ENCODE data around the gene KIF1B. TPM values are rescaled to one million over a fixed set of nuclear protein-coding genes. Genes with fewer than 3 reads are reported as not detected.
"Not testable (repeated sequence)": the region's sequence is repeated elsewhere in the genome, so short reads cannot be mapped to it uniquely, and the experiment has no call there.

The KIF1B gene
- total and polyA plus RNA-seq, 7 donors: 31.8 to 391 (median 326) TPM

- peaks cover 0 to 71% of the 10 kb centered on the region in 2 donors for H3K36me3 ChIP-seq (ENCODE audit: insufficient read depth in 1 of 2, low read depth in 1 of 2)
- H3K27ac ChIP-seq: no peak overlapping the region
- H3K27me3 ChIP-seq (ENCODE audit: insufficient read depth in 3 of 3, low read length in 2 of 3): no peaks in the 10 kb centered on the region
- no peaks in the 10 kb centered on the region for H3K4me1 ChIP-seq
- no peak for DNase-seq
- ATAC-seq: no peak
- 92 to 96% (median 94%) methylated on average over 10 of the region's 10 CpGs for WGBS, 3 donors
- H3K4me3 ChIP-seq: no peak overlapping the region
- TF ChIP-seq, protein P1, sequence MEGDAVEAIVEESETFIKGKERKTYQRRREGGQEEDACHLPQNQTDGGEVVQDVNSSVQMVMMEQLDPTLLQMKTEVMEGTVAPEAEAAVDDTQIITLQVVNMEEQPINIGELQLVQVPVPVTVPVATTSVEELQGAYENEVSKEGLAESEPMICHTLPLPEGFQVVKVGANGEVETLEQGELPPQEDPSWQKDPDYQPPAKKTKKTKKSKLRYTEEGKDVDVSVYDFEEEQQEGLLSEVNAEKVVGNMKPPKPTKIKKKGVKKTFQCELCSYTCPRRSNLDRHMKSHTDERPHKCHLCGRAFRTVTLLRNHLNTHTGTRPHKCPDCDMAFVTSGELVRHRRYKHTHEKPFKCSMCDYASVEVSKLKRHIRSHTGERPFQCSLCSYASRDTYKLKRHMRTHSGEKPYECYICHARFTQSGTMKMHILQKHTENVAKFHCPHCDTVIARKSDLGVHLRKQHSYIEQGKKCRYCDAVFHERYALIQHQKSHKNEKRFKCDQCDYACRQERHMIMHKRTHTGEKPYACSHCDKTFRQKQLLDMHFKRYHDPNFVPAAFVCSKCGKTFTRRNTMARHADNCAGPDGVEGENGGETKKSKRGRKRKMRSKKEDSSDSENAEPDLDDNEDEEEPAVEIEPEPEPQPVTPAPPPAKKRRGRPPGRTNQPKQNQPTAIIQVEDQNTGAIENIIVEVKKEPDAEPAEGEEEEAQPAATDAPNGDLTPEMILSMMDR (IDR thresholded peaks at IDR 0.05): no peak
- intact Hi-C loops (cut with DNase I): no loop called here
- no peaks in the 10 kb centered on the region for H3K9me3 ChIP-seq
Observed at GRCh38 chr1:10361515-10361914, 151.1 kb downstream of the KIF1B start.

- TF ChIP-seq, protein P1 (IDR thresholded peaks at IDR 0.05): no peak
- 77 to 84% (median 81%) methylated on average over 6 of the region's 6 CpGs for WGBS, 3 donors
Observed at GRCh38 chr1:10368194-10368593, 157.8 kb downstream of the KIF1B start.

DNA sequence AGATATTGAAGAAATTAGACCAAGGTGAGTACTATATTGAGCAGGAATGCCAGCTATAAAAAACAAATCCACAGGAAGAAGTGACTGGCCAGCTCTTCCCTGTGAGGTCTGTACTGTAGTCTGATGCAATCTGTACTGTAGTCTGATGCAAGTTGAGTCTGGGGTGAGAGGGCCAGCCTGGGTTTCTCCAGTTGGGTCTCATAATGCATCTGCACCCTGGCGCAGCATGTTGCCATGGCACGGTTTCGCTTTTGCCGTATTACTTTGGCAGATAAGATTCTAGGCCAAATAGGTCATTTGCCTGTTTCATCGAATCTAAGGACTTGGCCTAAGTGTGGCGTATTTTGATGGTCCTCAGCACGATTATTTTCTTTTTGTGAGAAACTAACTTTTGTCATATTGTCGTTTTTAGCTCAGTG lies 164.1 kb downstream of the KIF1B start:
- DNase-seq (no peak), ATAC-seq (no peak)
- no peaks in the 10 kb centered on the region for H3K4me1 ChIP-seq
- WGBS, 3 donors: 89 to 95% (median 91%) methylated on average over 8 of the region's 8 CpGs
- TF ChIP-seq, protein P1 (IDR thresholded peaks at IDR 0.05): no peak
- peaks cover 0 to 95% of the 10 kb centered on the region in 2 donors for H3K36me3 ChIP-seq (ENCODE audit: insufficient read depth in 1 of 2, low read depth in 1 of 2)
- intact Hi-C loops (cut with DNase I): loop anchor here (2.0 to 5.0 kb wide), 2 partner anchors 38 to 54 kb away; no protein-coding TSS in a partner anchor
- H3K27ac ChIP-seq: no peak overlapping the region
- no peaks in the 10 kb centered on the region for H3K9me3 ChIP-seq
- H3K4me3 ChIP-seq: no peak overlapping the region
- H3K27me3 ChIP-seq (ENCODE audit: insufficient read depth in 3 of 3, low read length in 2 of 3): no peaks in the 10 kb centered on the region

More at GRCh38 chr1:10368194-10368593, 157.8 kb downstream of the KIF1B start:
- DNase-seq: no peak
- H3K4me3 ChIP-seq: no peak overlapping the region
- H3K36me3 ChIP-seq (ENCODE audit: insufficient read depth in 1 of 2, low read depth in 1 of 2): peaks cover 0 to 94% of the 10 kb centered on the region in 2 donors
- H3K4me1 ChIP-seq: no peaks in the 10 kb centered on the region
- H3K27ac ChIP-seq: no peak overlapping the region
- ATAC-seq: no peak
- no peaks in the 10 kb centered on the region for H3K9me3 ChIP-seq
- intact Hi-C loops (cut with DNase I): no loop called here
- no peaks in the 10 kb centered on the region for H3K27me3 ChIP-seq (ENCODE audit: insufficient read depth in 3 of 3, low read length in 2 of 3)

DNA sequence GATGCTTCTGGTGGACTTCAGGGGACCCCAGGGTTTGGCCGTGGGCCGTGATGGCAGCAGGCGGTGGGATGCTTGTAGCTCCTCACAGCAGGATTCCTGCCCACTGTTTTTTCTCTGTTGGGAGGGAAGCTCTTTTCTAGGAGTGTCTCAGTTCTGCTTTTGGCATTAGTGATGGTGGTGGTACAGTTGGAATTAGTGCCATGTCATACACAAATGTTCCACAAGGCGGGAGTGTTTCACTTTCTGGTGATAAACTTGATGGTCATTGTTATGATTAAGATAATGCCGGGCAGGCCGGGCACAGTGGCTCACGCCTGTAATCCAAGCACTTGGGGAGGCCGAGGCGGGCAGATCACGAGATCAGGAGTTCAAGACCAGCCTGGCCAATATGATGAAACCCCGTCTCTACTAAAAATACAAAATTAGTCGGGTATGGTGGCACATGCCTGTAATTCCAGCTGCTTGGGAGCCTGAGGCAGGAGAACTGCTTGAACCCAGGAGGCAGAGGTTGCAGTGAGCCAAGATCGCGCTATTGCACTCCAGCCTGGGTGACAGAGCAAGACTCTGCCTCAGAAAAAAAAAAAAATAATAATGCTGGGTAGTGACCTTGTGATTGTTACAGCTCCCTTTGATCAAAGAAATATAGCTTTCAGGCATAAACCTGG lies 167.1 kb downstream of the KIF1B start:
- H3K4me1 ChIP-seq; intact Hi-C loops (cut with DNase I); H3K9me3 ChIP-seq; H3K4me3 ChIP-seq; H3K27me3 ChIP-seq (ENCODE audit: insufficient read depth in 3 of 3, low read length in 2 of 3): not testable (repeated sequence)
- Histone ChIP-seq H3K27ac (peak overlapping the region; percentile 46), H3K36me3 (ENCODE audit: insufficient read depth in 1 of 2, low read depth in 1 of 2) (peaks cover 0 to 86% of the 10 kb centered on the region in 2 donors)
- TF ChIP-seq, protein P1 (IDR thresholded peaks at IDR 0.05): peak; percentile 57
- 42 to 57% (median 46%) methylated on average over 14 of the region's 14 CpGs for WGBS, 3 donors
- DNase-seq (peak; percentile 51 to 63), ATAC-seq (peak; percentile 64 to 80 (median 76))
